GM10248 (cell line): Measurements from ENCODE around the gene EEF1B2.

Source experiments
- CTCF ChIA-PET: fragments of 300-600 bp; sonication (Branson Sonifier 250); formaldehyde crosslinking; extraction: SDS; loops from one replicate; lab custom pipeline; 2021; ENCODE audit warnings: antibody characterized with exemption; lab: Yijun Ruan, JAX
- POLR2A ChIA-PET: fragments of 350-650 bp; sonication (Branson Sonifier 250); formaldehyde crosslinking; extraction: SDS; loops from one replicate; lab custom pipeline; 2020; ENCODE audit warnings: antibody characterized with exemption; lab: Yijun Ruan, JAX
- DNase-seq: peaks from one replicate; pipeline ENCODE4 v3.0.0; 2012; ENCODE audit errors: extremely low spot score
- CTCF ChIP-seq: IDR thresholded peaks from 2 replicates; pipeline ENCODE4 v1.5.1; 2012; ENCODE audit warnings: mild to moderate bottlenecking, low read depth; ENCODE audit errors: extremely low read depth, missing control alignments, control extremely low read depth

The EEF1B2 gene

GRCh38 chr2:206189691-206190090, 30.0 kb downstream of the EEF1B2 start:
- no peak for DNase-seq
- no peak for TF ChIP-seq CTCF
- CTCF ChIA-PET: interaction anchor here (1.0 kb wide), 1 partner anchor 21 kb away, joined by 3 read pairs; no protein-coding TSS in a partner anchor
- POLR2A ChIA-PET: no interaction called here

GRCh38 chr2:206190111-206190510, 30.4 kb downstream of the EEF1B2 start:
- POLR2A ChIA-PET: no interaction called here
- no peak for TF ChIP-seq CTCF
- CTCF ChIA-PET: interaction anchor here (1.0 kb wide), 1 partner anchor 21 kb away, joined by 3 read pairs; no protein-coding TSS in a partner anchor
- no peak for DNase-seq

GRCh38 chr2:206190689-206191088, 31.0 kb downstream of the EEF1B2 start:
- no peak for DNase-seq
- TF ChIP-seq CTCF: no peak
- POLR2A ChIA-PET: no interaction called here
- CTCF ChIA-PET: no interaction called here

GRCh38 chr2:206192157-206192556, 32.5 kb downstream of the EEF1B2 start:
- DNase-seq: no peak
- ChIA-PET POLR2A (no interaction called here), CTCF (no interaction called here)
- TF ChIP-seq CTCF: no peak

- POLR2A ChIA-PET: no interaction called here
- no peak for DNase-seq
- no peak for TF ChIP-seq CTCF
- CTCF ChIA-PET: no interaction called here
Observed at GRCh38 chr2:206193671-206194357, 34.1 kb downstream of the EEF1B2 start.

- no peak for TF ChIP-seq CTCF
- no peak for DNase-seq
- ChIA-PET CTCF (interaction anchor here (0.9 kb wide), 1 partner anchor 10 kb away, joined by 3 read pairs; no protein-coding TSS in a partner anchor), POLR2A (no interaction called here)
Observed at GRCh38 chr2:206198677-206199076, 39.0 kb downstream of the EEF1B2 start.
